Loucy (cell line): ENCODE results near the gene ANO7.

Experiments used
- H2AFZ ChIP-seq: fragments of 200-600 bp; sonication (generic); 2 replicates; pipeline ENCODE4 v1.6.0; 2016; ENCODE audit warnings: antibody characterized with exemption, mild to moderate bottlenecking, low read length, moderate library complexity
- H3F3A ChIP-seq: fragments of 200-600 bp; 2 replicates; pipeline ENCODE4 v1.6.0; 2016; ENCODE audit warnings: antibody characterized with exemption, low read depth, mild to moderate bottlenecking
- H3K27me3 ChIP-seq: fragments of 200-600 bp; sonication (generic); 2 replicates; pipeline ENCODE4 v1.6.1; 2014; ENCODE audit warnings: low read length, mild to moderate bottlenecking; ENCODE audit not compliant: insufficient read depth, poor library complexity, severe bottlenecking
- H3K36me3 ChIP-seq: fragments of 200-600 bp; sonication (generic); 2 replicates; pipeline ENCODE4 v1.6.1; 2016; ENCODE audit warnings: low read length; ENCODE audit not compliant: insufficient read depth
- H3K4me1 ChIP-seq: fragments of 200-600 bp; sonication (generic); 2 replicates; pipeline ENCODE4 v1.5.1; 2014; ENCODE audit warnings: low read length, mild to moderate bottlenecking; ENCODE audit not compliant: insufficient read depth, poor library complexity, severe bottlenecking
- H3K4me2 ChIP-seq: fragments of 200-600 bp; sonication (generic); 2 replicates; pipeline ENCODE4 v1.6.0; 2014; ENCODE audit warnings: antibody characterized with exemption, low read length, low read depth, mild to moderate bottlenecking; ENCODE audit not compliant: poor library complexity, severe bottlenecking
- H3K4me3 ChIP-seq: fragments of 200-600 bp; sonication (generic); 2 replicates; pipeline ENCODE4 v1.5.1; 2014; ENCODE audit warnings: low read length, mild to moderate bottlenecking, mixed read lengths; ENCODE audit not compliant: poor library complexity, severe bottlenecking
- H3K79me2 ChIP-seq: fragments of 200-600 bp; sonication (generic); 2 replicates; pipeline ENCODE4 v1.6.1; 2014; ENCODE audit warnings: low read length; ENCODE audit not compliant: insufficient read depth
- H3K9ac ChIP-seq: fragments of 200-600 bp; sonication (generic); 2 replicates; pipeline ENCODE4 v1.6.0; 2014; ENCODE audit warnings: mild to moderate bottlenecking, low read depth, low read length, moderate library complexity; ENCODE audit not compliant: poor library complexity, severe bottlenecking
- H3K9me2 ChIP-seq: fragments of 200-600 bp; sonication (generic); replicated peaks from 2 replicates; pipeline ENCODE4 v1.6.1; 2016; ENCODE audit warnings: low read depth, low read length, mixed read lengths
- H3K9me3 ChIP-seq: fragments of 200-600 bp; sonication (generic); 2 replicates; pipeline ENCODE4 v1.6.1; 2014; ENCODE audit warnings: mild to moderate bottlenecking, antibody characterized with exemption, low read length, low read depth; ENCODE audit not compliant: insufficient read depth
- H4K20me1 ChIP-seq: fragments of 200-600 bp; sonication (generic); 2 replicates; pipeline ENCODE4 v1.6.0; 2014; ENCODE audit warnings: antibody characterized with exemption, low read length, mild to moderate bottlenecking; ENCODE audit not compliant: insufficient read depth, poor library complexity, severe bottlenecking
- CTCF ChIP-seq: fragments of 200-600 bp; sonication (generic); conservative IDR thresholded peaks from 2 replicates; pipeline ENCODE4 v1.5.1; 2014; ENCODE audit warnings: mild to moderate bottlenecking, antibody characterized with exemption, low read length
- EZH2phosphoT487 ChIP-seq: fragments of 200-600 bp; IDR thresholded peaks from 2 replicates; pipeline ENCODE4 v1.6.1; 2018; ENCODE audit warnings: antibody characterized with exemption, mild to moderate bottlenecking, moderate library complexity, borderline replicate concordance

The ANO7 gene

GRCh38 chr2:241268306-241268705 lies 79.8 kb downstream of the ANO7 start:
- H3K36me3 ChIP-seq, result peaks cover 42% of the 10 kb centered on the region
- no peaks in the 10 kb centered on the region for H3K9me2 ChIP-seq
- H3K79me2 ChIP-seq, result peaks cover 53% of the 10 kb centered on the region
- H4K20me1 ChIP-seq, result peaks cover 29% of the 10 kb centered on the region
- no peaks in the 10 kb centered on the region for H3K9me3 ChIP-seq
- H3K4me2 ChIP-seq, result no peak overlapping the region
- peaks cover 26% of the 10 kb centered on the region for H3K4me1 ChIP-seq
- no peaks in the 10 kb centered on the region for H3K27me3 ChIP-seq
- H3F3A ChIP-seq, result no peaks in the 10 kb centered on the region
- no peak overlapping the region for H2AFZ ChIP-seq
- no peak overlapping the region for H3K9ac ChIP-seq
- H3K4me3 ChIP-seq, result no peak overlapping the region
- TF ChIP-seq CTCF (no peak), EZH2phosphoT487 (no peak)

GRCh38 chr2:241268716-241269445 lies 80.4 kb downstream of the ANO7 start:
- H3K9ac ChIP-seq, result no peak overlapping the region
- no peaks in the 10 kb centered on the region for H3K9me3 ChIP-seq
- H3K4me3 ChIP-seq, result no peak overlapping the region
- H3K4me1 ChIP-seq, result peaks cover 28% of the 10 kb centered on the region
- no peaks in the 10 kb centered on the region for H3K27me3 ChIP-seq
- H2AFZ ChIP-seq, result no peak overlapping the region
- peaks cover 37% of the 10 kb centered on the region for H3K36me3 ChIP-seq
- peaks cover 29% of the 10 kb centered on the region for H4K20me1 ChIP-seq
- TF ChIP-seq EZH2phosphoT487 (no peak), CTCF (no peak)
- H3F3A ChIP-seq, result no peaks in the 10 kb centered on the region
- H3K79me2 ChIP-seq, result peaks cover 59% of the 10 kb centered on the region
- peak overlapping the region; percentile 22 for H3K4me2 ChIP-seq
- H3K9me2 ChIP-seq, result no peaks in the 10 kb centered on the region

- H4K20me1 ChIP-seq, result peaks cover 33% of the 10 kb centered on the region
- H3K9me2 ChIP-seq, result no peaks in the 10 kb centered on the region
- H2AFZ ChIP-seq, result no peak overlapping the region
- H3F3A ChIP-seq, result no peaks in the 10 kb centered on the region
- peaks cover 69% of the 10 kb centered on the region for H3K79me2 ChIP-seq
- no peaks in the 10 kb centered on the region for H3K9me3 ChIP-seq
- H3K9ac ChIP-seq, result peak overlapping the region; percentile 73
- H3K4me1 ChIP-seq, result peaks cover 28% of the 10 kb centered on the region
- TF ChIP-seq CTCF (no peak), EZH2phosphoT487 (no peak)
- H3K36me3 ChIP-seq, result peaks cover 29% of the 10 kb centered on the region
- no peaks in the 10 kb centered on the region for H3K27me3 ChIP-seq
- H3K4me2 ChIP-seq, result peak overlapping the region; percentile 84
- peak overlapping the region; percentile 91 for H3K4me3 ChIP-seq
Observed at GRCh38 chr2:241269707-241270520, 81.4 kb downstream of the ANO7 start.
